ENCODE data around the gene GNGT1.

GNGT1 gene

GRCh38 chr7:93884541-93884940, 21.8 kb upstream of the GNGT1 start:
- TF ChIP-seq, protein P1, sequence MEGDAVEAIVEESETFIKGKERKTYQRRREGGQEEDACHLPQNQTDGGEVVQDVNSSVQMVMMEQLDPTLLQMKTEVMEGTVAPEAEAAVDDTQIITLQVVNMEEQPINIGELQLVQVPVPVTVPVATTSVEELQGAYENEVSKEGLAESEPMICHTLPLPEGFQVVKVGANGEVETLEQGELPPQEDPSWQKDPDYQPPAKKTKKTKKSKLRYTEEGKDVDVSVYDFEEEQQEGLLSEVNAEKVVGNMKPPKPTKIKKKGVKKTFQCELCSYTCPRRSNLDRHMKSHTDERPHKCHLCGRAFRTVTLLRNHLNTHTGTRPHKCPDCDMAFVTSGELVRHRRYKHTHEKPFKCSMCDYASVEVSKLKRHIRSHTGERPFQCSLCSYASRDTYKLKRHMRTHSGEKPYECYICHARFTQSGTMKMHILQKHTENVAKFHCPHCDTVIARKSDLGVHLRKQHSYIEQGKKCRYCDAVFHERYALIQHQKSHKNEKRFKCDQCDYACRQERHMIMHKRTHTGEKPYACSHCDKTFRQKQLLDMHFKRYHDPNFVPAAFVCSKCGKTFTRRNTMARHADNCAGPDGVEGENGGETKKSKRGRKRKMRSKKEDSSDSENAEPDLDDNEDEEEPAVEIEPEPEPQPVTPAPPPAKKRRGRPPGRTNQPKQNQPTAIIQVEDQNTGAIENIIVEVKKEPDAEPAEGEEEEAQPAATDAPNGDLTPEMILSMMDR (IDR thresholded peaks at IDR 0.05; ENCODE audit: low read depth, low read length) = no peak
- no peak overlapping the region for H3K4me3 ChIP-seq (replicated peaks in 1 of 2; ENCODE audit: low read depth in 2 of 2, low read length in 2 of 2)
- peak; percentile 58 to 68 for DNase-seq (ENCODE audit: low read depth in 2 of 2)

DNA sequence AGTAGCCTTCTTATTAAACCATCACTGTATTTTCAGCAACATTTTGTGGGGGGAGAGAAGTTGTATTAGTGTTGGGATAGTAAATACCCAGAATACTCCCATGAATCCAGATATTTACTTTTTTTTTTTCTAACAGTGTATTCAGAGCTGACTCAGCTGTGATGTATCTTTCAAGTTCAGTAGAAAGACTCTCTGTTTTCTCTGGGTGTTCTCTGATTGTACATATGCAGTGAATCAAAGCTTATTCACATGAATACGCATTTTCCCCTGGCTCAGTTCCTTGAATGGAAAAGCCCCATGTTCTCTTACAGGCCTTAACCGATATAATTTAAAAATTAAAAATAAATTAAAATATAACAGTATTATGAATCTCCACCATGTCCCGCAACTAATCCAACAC, 17.1 kb upstream of the GNGT1 start:
- peak; percentile 70 to 90 for DNase-seq (ENCODE audit: low read depth in 2 of 2)
- H3K4me3 ChIP-seq (replicated peaks in 1 of 2; ENCODE audit: low read depth in 2 of 2, low read length in 2 of 2) = peak overlapping the region; percentile 73 to 78
- TF ChIP-seq, protein P1 (IDR thresholded peaks at IDR 0.05; ENCODE audit: low read depth, low read length) = no peak

GRCh38 chr7:93890041-93890463, 16.3 kb upstream of the GNGT1 start:
- DNase-seq (ENCODE audit: low read depth in 2 of 2) = peak; percentile 72 to 78
- H3K4me3 ChIP-seq (replicated peaks in 1 of 2; ENCODE audit: low read depth in 2 of 2, low read length in 2 of 2) = peak overlapping the region; percentile 73 to 78
- TF ChIP-seq, protein P1 (IDR thresholded peaks at IDR 0.05; ENCODE audit: low read depth, low read length) = peak; percentile 14

DNA sequence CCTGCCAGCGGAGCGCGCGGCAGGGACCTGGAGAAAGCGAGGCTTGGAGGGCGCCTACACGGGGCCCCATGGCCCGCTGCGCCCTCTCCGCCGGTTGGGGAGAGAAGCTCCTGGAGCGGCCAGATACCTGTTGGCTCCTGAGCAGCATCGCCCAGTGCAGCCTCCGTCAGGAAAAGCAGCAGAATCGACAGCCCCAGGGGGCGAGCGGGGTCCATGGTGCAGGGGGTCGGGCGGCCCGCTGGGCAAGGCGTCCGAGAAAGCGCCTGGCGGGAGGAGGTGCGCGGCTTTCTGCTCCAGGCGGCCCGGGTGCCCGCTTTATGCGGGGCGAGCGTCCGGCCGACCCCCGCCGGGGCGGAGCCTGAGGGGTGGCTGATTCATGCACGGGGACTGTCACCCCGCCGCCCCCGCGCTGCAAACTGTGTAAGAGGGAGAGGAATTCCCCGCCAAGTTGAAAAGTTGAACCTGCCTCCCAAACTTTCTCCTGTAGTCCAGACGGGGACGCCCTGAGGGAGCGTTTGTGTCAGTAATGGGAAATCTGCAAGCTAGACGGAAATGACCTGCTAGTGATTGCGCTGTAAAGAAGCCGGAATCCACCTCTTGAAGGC, 15.8 kb upstream of the GNGT1 start, which contains the start of gene TFPI2:
TSS of gene TFPI2 (minus strand) at position 290 of the 605 bp plus-strand sequence. CDS start at position 215, 75 bp downstream.
- H3K4me3 ChIP-seq (replicated peaks in 1 of 2; ENCODE audit: low read depth in 2 of 2, low read length in 2 of 2) = peak within 1 kb of the TSS; percentile 73 to 78
- peak; percentile 90 to 92 for DNase-seq (ENCODE audit: low read depth in 2 of 2)
- TF ChIP-seq, protein P1 (IDR thresholded peaks at IDR 0.05; ENCODE audit: low read depth, low read length) = no peak

- H3K4me3 ChIP-seq (replicated peaks in 1 of 2; ENCODE audit: low read depth in 2 of 2, low read length in 2 of 2) = no peak overlapping the region
- TF ChIP-seq, protein P1 (IDR thresholded peaks at IDR 0.05; ENCODE audit: low read depth, low read length) = no peak
- DNase-seq (ENCODE audit: low read depth in 2 of 2) = no peak
These were observed 11.9 kb upstream of the GNGT1 start for GRCh38 chr7:93894426-93894825.

GRCh38 chr7:93894966-93895640, 11.3 kb upstream of the GNGT1 start:
- TF ChIP-seq, protein P1 (IDR thresholded peaks at IDR 0.05; ENCODE audit: low read depth, low read length) = no peak
- peak in 1 of 2 donors; percentile 79 for DNase-seq (ENCODE audit: low read depth in 2 of 2)
- H3K4me3 ChIP-seq (replicated peaks in 1 of 2; ENCODE audit: low read depth in 2 of 2, low read length in 2 of 2) = no peak overlapping the region
